ENCODE measurements around the gene NR2F2. TPM values are rescaled to one million over a fixed set of nuclear protein-coding genes. Genes with fewer than 3 reads are reported as not detected.

Gene NR2F2
- total and polyA plus RNA-seq, 2 donors (not counting 1 experiment from before 2014, with no cell fraction given), result not detected

GRCh38 chr15:96343113-96344059, 12.9 kb downstream of the NR2F2 start:
- intact Hi-C loops (cut with micrococcal nuclease), result no loop called here
- Mint-ChIP-seq H3K27me3 (peaks cover 84% of the 10 kb centered on the region), H3K4me3 (no peak overlapping the region), H3K27ac (no peak overlapping the region), H3K4me1 (no peaks in the 10 kb centered on the region), H3K9me3 (ENCODE audit: insufficient read depth) (no peaks in the 10 kb centered on the region)
- Histone ChIP-seq H3K36me3 (replicated peaks in 1 of 2; ENCODE audit: control extremely low read depth in 1 of 2, control insufficient read depth in 1 of 2, extremely low read depth in 1 of 2, insufficient read depth in 2 of 2, low read length in 1 of 2) (no peaks in the 10 kb centered on the region), H3K79me2 (ENCODE audit: control insufficient read depth, insufficient read depth, low read length) (no peaks in the 10 kb centered on the region), H4K20me1 (ENCODE audit: control insufficient read depth, insufficient read depth, low read length, poor library complexity, severe bottlenecking) (no peaks in the 10 kb centered on the region), H3K4me1 (ENCODE audit: control insufficient read depth in 2 of 2, insufficient read depth in 2 of 2, low read length in 2 of 2) (peaks cover 0 to 5% of the 10 kb centered on the region in 2 donors), H3K4me2 (replicated peaks; ENCODE audit: low read depth, low read length, poor library complexity, severe bottlenecking) (no peak overlapping the region), H3K9me3 (ENCODE audit: control extremely low read depth in 1 of 3, control insufficient read depth in 2 of 3, insufficient read depth in 1 of 3, low read length in 2 of 3) (peaks cover 0 to 38% (median 0%) of the 10 kb centered on the region in 3 donors), H2AFZ (ENCODE audit: insufficient read depth, low read depth, low read length, poor library complexity, severe bottlenecking) (no peak overlapping the region), H3K27ac (ENCODE audit: low read length in 2 of 2) (no peak overlapping the region), H3K9ac (ENCODE audit: low read length) (no peak overlapping the region), H3K27me3 (replicated peaks in 1 of 4; ENCODE audit: control extremely low read depth in 1 of 4, control insufficient read depth in 3 of 4, insufficient read depth in 4 of 4, low read length in 3 of 4) (peaks cover 0 to 82% (median 48%) of the 10 kb centered on the region in 4 experiments), H3K4me3 (ENCODE audit: control extremely low read depth in 1 of 5, extremely low read depth in 1 of 5, insufficient read depth in 1 of 5, low read depth in 2 of 5, low read length in 4 of 5) (no peak overlapping the region)
- ChIA-PET CTCF (no interaction called here), POLR2A (no interaction called here)
- WGBS (ENCODE audit: insufficient coverage), result 14% methylated on average over 43 of the region's 47 CpGs
- DNase-seq (no peak), ATAC-seq (ENCODE audit: low read depth) (no peak)
- TF ChIP-seq CTCF (IDR thresholded peaks at IDR 0.05), result no peak
- TF ChIP-seq EZH2 (IDR thresholded peaks at IDR 0.05; ENCODE audit: borderline replicate concordance, insufficient read depth, low read depth, low read length, poor library complexity, severe bottlenecking), result no peak
